VCaP (cell line): ENCODE data around the gene WNT9A.

ENCODE experiments used
- H3K27ac ChIP-seq: fragments of 450-650 bp; 2 replicates; pipeline ENCODE4 v1.5.1; 2017
- CTCF ChIP-seq: fragments of 450-650 bp; conservative IDR thresholded peaks from 2 replicates; pipeline ENCODE4 v1.5.1; 2017; ENCODE audit warnings: mild to moderate bottlenecking, moderate library complexity

WNT9A gene

GRCh38 chr1:227938276-227938675 lies 9.5 kb downstream of the WNT9A start:
- no peak for TF ChIP-seq CTCF
- H3K27ac ChIP-seq: no peak overlapping the region

GRCh38 chr1:227937838-227938145 lies 9.9 kb downstream of the WNT9A start:
- H3K27ac ChIP-seq: no peak overlapping the region
- TF ChIP-seq CTCF: no peak

- no peak overlapping the region for H3K27ac ChIP-seq
- TF ChIP-seq CTCF: no peak
These were observed 10.5 kb downstream of the WNT9A start for GRCh38 chr1:227937031-227937837.

GRCh38 chr1:227935826-227936225 lies 11.9 kb downstream of the WNT9A start:
- no peak overlapping the region for H3K27ac ChIP-seq
- no peak for TF ChIP-seq CTCF

GRCh38 chr1:227934476-227935313 lies 13.0 kb downstream of the WNT9A start:
- no peak for TF ChIP-seq CTCF
- H3K27ac ChIP-seq: no peak overlapping the region

- no peak for TF ChIP-seq CTCF
- no peak overlapping the region for H3K27ac ChIP-seq
These were observed 17.8 kb downstream of the WNT9A start for GRCh38 chr1:227929751-227930472.

- H3K27ac ChIP-seq: no peak overlapping the region
- TF ChIP-seq CTCF: no peak
These were observed 18.8 kb downstream of the WNT9A start for GRCh38 chr1:227928811-227929375.
